ENCODE results near the gene RAP1GAP2.

RAP1GAP2 gene

GRCh38 chr17:3024346-3024745 lies 228.1 kb downstream of the RAP1GAP2 start:
- Histone ChIP-seq H3K9me3 (ENCODE audit: low read length) (no peaks in the 10 kb centered on the region), H3K27ac (ENCODE audit: low read depth, low read length, poor library complexity, severe bottlenecking) (no peak overlapping the region), H3K27me3 (ENCODE audit: insufficient read depth, low read length) (peaks cover 4% of the 10 kb centered on the region; the same call in 1 of the 2 replicates), H3K36me3 (ENCODE audit: insufficient read depth, low read length) (no peaks in the 10 kb centered on the region; the same call in 1 of the 2 replicates), H4K20me1 (ENCODE audit: insufficient read depth, low read length) (no peaks in the 10 kb centered on the region), H3K4me2 (ENCODE audit: low read length) (no peak overlapping the region), H3F3A (ENCODE audit: insufficient read depth, low read length) (no peaks in the 10 kb centered on the region), H3K9ac (ENCODE audit: low read length) (no peak overlapping the region), H3K79me2 (ENCODE audit: insufficient read depth, low read length) (no peaks in the 10 kb centered on the region), H3K9me2 (ENCODE audit: low read depth, low read length) (no peaks in the 10 kb centered on the region), H3K4me3 (ENCODE audit: low read depth, low read length, poor library complexity, severe bottlenecking) (no peak overlapping the region), H2AFZ (ENCODE audit: low read length) (no peak overlapping the region), H3K4me1 (ENCODE audit: insufficient read depth, low read length, severe bottlenecking) (no peaks in the 10 kb centered on the region)
- no peak for TF ChIP-seq EZH2 (IDR thresholded peaks at IDR 0.05; ENCODE audit: borderline replicate concordance, low read length)
- no peak for TF ChIP-seq CTCF (IDR thresholded peaks at IDR 0.05; ENCODE audit: low read length)

GRCh38 chr17:3025421-3026124 lies 229.3 kb downstream of the RAP1GAP2 start:
- H3K27ac ChIP-seq (ENCODE audit: low read depth, low read length, poor library complexity, severe bottlenecking), result no peak overlapping the region
- no peak overlapping the region for H3K4me3 ChIP-seq (ENCODE audit: low read depth, low read length, poor library complexity, severe bottlenecking)
- TF ChIP-seq EZH2 (IDR thresholded peaks at IDR 0.05; ENCODE audit: borderline replicate concordance, low read length) (no peak), CTCF (IDR thresholded peaks at IDR 0.05; ENCODE audit: low read length) (no peak)
- H3F3A ChIP-seq (ENCODE audit: insufficient read depth, low read length), result no peaks in the 10 kb centered on the region
- H2AFZ ChIP-seq (ENCODE audit: low read length), result no peak overlapping the region
- no peaks in the 10 kb centered on the region for H3K79me2 ChIP-seq (ENCODE audit: insufficient read depth, low read length)
- no peaks in the 10 kb centered on the region for H3K4me1 ChIP-seq (ENCODE audit: insufficient read depth, low read length, severe bottlenecking)
- no peaks in the 10 kb centered on the region; the same call in 1 of the 2 replicates for H3K36me3 ChIP-seq (ENCODE audit: insufficient read depth, low read length)
- H3K9ac ChIP-seq (ENCODE audit: low read length), result no peak overlapping the region
- H3K9me3 ChIP-seq (ENCODE audit: low read length), result no peaks in the 10 kb centered on the region
- H4K20me1 ChIP-seq (ENCODE audit: insufficient read depth, low read length), result no peaks in the 10 kb centered on the region
- H3K9me2 ChIP-seq (ENCODE audit: low read depth, low read length), result no peaks in the 10 kb centered on the region
- peaks cover 4% of the 10 kb centered on the region; the same call in 1 of the 2 replicates for H3K27me3 ChIP-seq (ENCODE audit: insufficient read depth, low read length)
- no peak overlapping the region for H3K4me2 ChIP-seq (ENCODE audit: low read length)

- Histone ChIP-seq H3K79me2 (ENCODE audit: insufficient read depth, low read length) (no peaks in the 10 kb centered on the region), H3K9me2 (ENCODE audit: low read depth, low read length) (no peaks in the 10 kb centered on the region), H3K9ac (ENCODE audit: low read length) (no peak overlapping the region), H2AFZ (ENCODE audit: low read length) (no peak overlapping the region), H3K36me3 (ENCODE audit: insufficient read depth, low read length) (no peaks in the 10 kb centered on the region; the same call in 1 of the 2 replicates), H3F3A (ENCODE audit: insufficient read depth, low read length) (no peaks in the 10 kb centered on the region), H3K9me3 (ENCODE audit: low read length) (no peaks in the 10 kb centered on the region), H3K4me1 (ENCODE audit: insufficient read depth, low read length, severe bottlenecking) (no peaks in the 10 kb centered on the region), H3K27me3 (ENCODE audit: insufficient read depth, low read length) (peaks cover 4% of the 10 kb centered on the region; the same call in 1 of the 2 replicates), H3K4me3 (ENCODE audit: low read depth, low read length, poor library complexity, severe bottlenecking) (no peak overlapping the region), H4K20me1 (ENCODE audit: insufficient read depth, low read length) (no peaks in the 10 kb centered on the region), H3K27ac (ENCODE audit: low read depth, low read length, poor library complexity, severe bottlenecking) (no peak overlapping the region), H3K4me2 (ENCODE audit: low read length) (no peak overlapping the region)
- TF ChIP-seq CTCF (IDR thresholded peaks at IDR 0.05; ENCODE audit: low read length) (no peak), EZH2 (IDR thresholded peaks at IDR 0.05; ENCODE audit: borderline replicate concordance, low read length) (no peak)
These were observed 230.1 kb downstream of the RAP1GAP2 start for GRCh38 chr17:3026125-3026855.

Measured in OCI-LY1 (cell line).